Endodermal cell (in vitro differentiated cells): ENCODE results near the gene LTBP2. TPM values are rescaled to one million over a fixed set of nuclear protein-coding genes. Genes with fewer than 3 reads are reported as not detected.

Experiments used
- DNase-seq: peaks from one replicate; pipeline ENCODE4 v3.0.0-alpha.2; 2017
- H3K27ac ChIP-seq: 2 replicates; pipeline ENCODE4 v1.5.1; 2013; ENCODE audit warnings: mild to moderate bottlenecking, low read depth, low read length, moderate library complexity
- H3K27me3 ChIP-seq: 2 replicates; pipeline ENCODE4 v1.6.1; 2013; ENCODE audit warnings: mild to moderate bottlenecking, low read length, moderate library complexity; ENCODE audit not compliant: insufficient read depth, control insufficient read depth, poor library complexity, severe bottlenecking
- H3K36me3 ChIP-seq: 2 replicates; pipeline ENCODE4 v1.7.0; 2013; ENCODE audit warnings: mild to moderate bottlenecking, low read length, moderate library complexity; ENCODE audit not compliant: control insufficient read depth, insufficient read depth
- H3K4me1 ChIP-seq: one replicate; pipeline ENCODE4 v1.7.0; 2013; ENCODE audit warnings: low read length; ENCODE audit not compliant: control insufficient read depth, insufficient read depth
- H3K4me3 ChIP-seq: 2 replicates; pipeline ENCODE4 v1.5.1; 2013; ENCODE audit warnings: mild to moderate bottlenecking, low read length, moderate library complexity
- H3K9ac ChIP-seq: 2 replicates; pipeline ENCODE4 v1.6.1; 2013; ENCODE audit warnings: mild to moderate bottlenecking, low read length, moderate library complexity; ENCODE audit not compliant: poor library complexity, severe bottlenecking; ENCODE audit errors: extremely low read depth
- H3K9me3 ChIP-seq: 2 replicates; pipeline ENCODE4 v1.6.1; 2013; ENCODE audit warnings: mild to moderate bottlenecking, low read length, moderate library complexity; ENCODE audit not compliant: control insufficient read depth
- H3K27ac Mint-ChIP-seq: 2 replicates; pipeline ENCODE4 v1.8.0; 2020; ENCODE audit warnings: mixed read lengths
- H3K27me3 Mint-ChIP-seq: 2 replicates; pipeline ENCODE4 v1.8.0; 2021; ENCODE audit warnings: mild to moderate bottlenecking, mixed read lengths; ENCODE audit not compliant: insufficient read depth
- H3K36me3 Mint-ChIP-seq: 2 replicates; pipeline ENCODE4 v1.8.0; 2020; ENCODE audit warnings: low read depth, mixed read lengths
- H3K4me1 Mint-ChIP-seq: 2 replicates; pipeline ENCODE4 v1.8.0; 2020; ENCODE audit warnings: mixed read lengths
- H3K4me3 Mint-ChIP-seq: 2 replicates; pipeline ENCODE4 v1.8.0; 2020; ENCODE audit warnings: mild to moderate bottlenecking, moderate library complexity, mixed read lengths
- H3K9me3 Mint-ChIP-seq: 2 replicates; pipeline ENCODE4 v1.8.0; 2020; ENCODE audit warnings: mild to moderate bottlenecking, mixed read lengths
- CTCF ChIP-seq: fragments of 200-600 bp; sonication (generic); conservative IDR thresholded peaks from 2 replicates; pipeline ENCODE4 v1.5.0; 2021; ENCODE audit warnings: antibody characterized with exemption, mild to moderate bottlenecking
- WGBS, 2 experiments: methylation state at CpG; one replicate each; pipeline versions ENCODE4 v1.1.5 to v1.1.7; 2013; ENCODE audit warnings: missing lambda C conversion rate in 2 of 2, mixed read lengths in 1 of 2; ENCODE audit not compliant: insufficient coverage in 1 of 2, insufficient read length in 1 of 2; 5-methylcytosine and 5-hydroxymethylcytosine counted together
- total RNA-seq, 2 donors: library from RNA; stranded (reverse); fragmentation: NEBNext Ultra II Directional in 1 of 2; extraction: Animal tissue kit (Norgen Biotek cat#: 25700) in 1 of 2; gene quantifications; 2 replicates in 1 of 2; 3 replicates in 1 of 2; pipeline ENCODE4 v1.2.1, GENCODE V29; 2021

LTBP2 gene
- total RNA-seq, 2 donors from 2014 or later: 1.7 to 2.9 TPM

GRCh38 chr14:74627076-74627475 is 15.0 kb upstream of the LTBP2 start:
- Histone ChIP-seq H3K27me3 (no peaks in the 10 kb centered on the region), H3K4me1 (peaks cover 8% of the 10 kb centered on the region), H3K27ac (no peak overlapping the region), H3K36me3 (no peaks in the 10 kb centered on the region), H3K9me3 (no peaks in the 10 kb centered on the region), H3K4me3 (no peak overlapping the region), H3K9ac (no peak overlapping the region)
- no peak for TF ChIP-seq CTCF
- peaks cover 5% of the 10 kb centered on the region for H3K27me3 Mint-ChIP-seq
- no peaks in the 10 kb centered on the region for H3K9me3 Mint-ChIP-seq
- no peak overlapping the region for H3K4me3 Mint-ChIP-seq
- peaks cover 19% of the 10 kb centered on the region for H3K4me1 Mint-ChIP-seq
- no peak for DNase-seq
- H3K27ac Mint-ChIP-seq: no peak overlapping the region
- WGBS, 2 experiments: 88 to 94% methylated on average over 8 of the region's 8 CpGs
- H3K36me3 Mint-ChIP-seq: no peaks in the 10 kb centered on the region

DNA sequence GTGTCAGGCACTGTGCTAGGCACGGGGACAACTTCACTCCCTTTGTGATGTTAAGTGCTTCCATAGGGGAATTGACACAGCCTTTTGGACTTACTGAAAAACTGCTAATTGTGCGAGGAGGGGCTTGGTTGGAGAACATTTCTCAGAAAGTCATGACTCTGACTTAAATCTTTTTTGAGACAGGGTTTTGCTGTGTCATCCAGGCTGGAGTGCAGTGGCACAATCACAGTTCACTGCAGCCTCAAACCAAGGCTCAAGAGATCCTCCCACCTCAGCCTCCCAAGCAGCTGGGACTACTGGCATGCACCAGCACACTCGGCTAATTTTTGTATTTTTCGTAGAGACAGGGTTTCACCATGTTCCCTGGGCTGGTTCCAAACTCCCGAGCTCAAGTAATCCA is 10.2 kb upstream of the LTBP2 start:
- H3K27ac Mint-ChIP-seq: no peak overlapping the region
- no peak overlapping the region for H3K9ac ChIP-seq

DNA sequence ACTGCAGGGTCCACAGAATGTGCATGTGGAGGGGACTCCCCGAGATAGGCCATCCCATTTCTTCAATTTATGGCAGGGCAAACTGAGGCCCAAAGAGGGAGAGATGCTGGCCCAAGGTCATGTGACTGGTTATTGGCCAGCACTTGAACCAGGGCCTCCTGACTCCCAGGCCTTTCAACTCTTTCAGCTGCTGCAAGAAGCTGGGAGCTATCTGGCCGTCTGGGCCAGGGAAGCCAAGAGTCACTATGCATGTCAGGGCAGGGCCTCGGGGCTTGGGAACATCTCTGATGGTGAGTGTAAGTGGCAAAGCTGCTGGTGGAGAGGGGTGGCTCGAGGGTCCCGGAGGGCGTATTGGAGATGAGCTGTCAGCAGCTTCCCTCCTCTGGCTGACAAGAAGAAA is 9.5 kb upstream of the LTBP2 start:
- Histone ChIP-seq H3K4me3 (no peak overlapping the region), H3K27ac (no peak overlapping the region), H3K9ac (no peak overlapping the region), H3K27me3 (no peaks in the 10 kb centered on the region), H3K36me3 (no peaks in the 10 kb centered on the region), H3K9me3 (no peaks in the 10 kb centered on the region), H3K4me1 (peaks cover 36% of the 10 kb centered on the region)
- DNase-seq: no peak
- Mint-ChIP-seq H3K27ac (no peak overlapping the region), H3K4me1 (peaks cover 52% of the 10 kb centered on the region), H3K27me3 (peaks cover 3% of the 10 kb centered on the region), H3K9me3 (no peaks in the 10 kb centered on the region), H3K36me3 (no peaks in the 10 kb centered on the region), H3K4me3 (no peak overlapping the region)
- no peak for TF ChIP-seq CTCF
- WGBS, 2 experiments: 88 to 89% methylated on average over 4 to 6 of the region's 6 CpGs

More for the DNA sequence above, 10.2 kb upstream of the LTBP2 start:
- WGBS, 2 experiments: 79 to 90% methylated on average over 5 of the region's 5 CpGs
- Histone ChIP-seq H3K27ac (no peak overlapping the region), H3K27me3 (no peaks in the 10 kb centered on the region), H3K9me3 (no peaks in the 10 kb centered on the region), H3K36me3 (no peaks in the 10 kb centered on the region), H3K4me1 (peaks cover 32% of the 10 kb centered on the region), H3K4me3 (no peak overlapping the region)
- Mint-ChIP-seq H3K9me3 (no peaks in the 10 kb centered on the region), H3K36me3 (no peaks in the 10 kb centered on the region), H3K4me1 (peaks cover 45% of the 10 kb centered on the region), H3K27me3 (peaks cover 3% of the 10 kb centered on the region), H3K4me3 (no peak overlapping the region)
- no peak for TF ChIP-seq CTCF
- no peak for DNase-seq
